GF-D8 (cell line): ENCODE data around the gene RBM33.

Experiments used
- DNase-seq: peaks from one replicate; lab custom pipeline; 2025; lab: John Stamatoyannopoulos, UW

RBM33 gene

DNA sequence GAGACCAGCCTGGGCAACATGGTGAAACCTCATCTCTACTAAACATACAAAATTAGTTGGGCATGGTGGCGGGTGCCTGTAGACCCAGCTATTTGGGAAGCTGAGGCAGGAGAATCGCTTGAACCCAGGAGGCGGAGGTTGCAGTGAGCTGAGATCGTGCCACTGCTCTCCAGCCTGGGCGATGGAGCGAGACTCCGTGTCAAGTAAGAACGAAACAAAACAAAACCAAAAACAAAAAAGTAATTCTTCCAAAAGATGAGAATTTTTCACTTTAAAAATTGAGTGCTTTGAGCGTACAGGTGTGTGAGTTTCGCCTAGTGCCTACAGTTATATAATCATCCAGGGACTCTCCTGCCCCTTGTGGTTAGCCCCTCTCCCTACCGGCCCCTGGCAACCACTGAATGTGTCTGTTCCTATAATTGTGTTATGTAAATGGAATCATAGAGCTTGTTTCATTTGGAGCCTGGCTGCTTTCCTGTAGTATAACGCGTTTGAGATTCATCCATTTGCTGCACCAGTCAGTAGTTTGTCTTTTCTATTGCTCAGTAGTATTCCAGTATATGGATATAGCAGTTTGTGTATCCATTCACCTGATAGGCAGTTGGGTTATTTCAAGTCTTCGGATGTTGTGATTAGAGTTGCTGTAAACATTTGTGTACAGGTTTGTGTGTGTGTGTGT lies 80.0 kb downstream of the RBM33 start:
- no peak for DNase-seq

DNA sequence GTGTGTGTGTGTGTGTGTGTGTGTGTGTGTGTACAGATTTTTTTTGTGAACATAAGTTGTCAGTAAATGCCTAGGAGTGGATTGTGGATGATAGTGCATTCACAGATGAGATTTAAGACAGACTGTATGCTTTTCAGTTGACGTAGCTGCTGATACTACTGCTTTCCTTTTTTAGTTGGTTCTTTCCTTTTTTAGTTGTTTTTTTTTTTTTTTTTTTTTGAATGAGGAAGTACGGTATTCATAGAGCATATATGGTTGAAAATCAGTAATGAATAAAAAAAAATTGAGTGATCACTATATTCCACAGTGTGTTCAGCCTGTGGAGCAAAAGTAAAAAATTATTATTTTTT lies 80.5 kb downstream of the RBM33 start:
- no peak for DNase-seq

DNA sequence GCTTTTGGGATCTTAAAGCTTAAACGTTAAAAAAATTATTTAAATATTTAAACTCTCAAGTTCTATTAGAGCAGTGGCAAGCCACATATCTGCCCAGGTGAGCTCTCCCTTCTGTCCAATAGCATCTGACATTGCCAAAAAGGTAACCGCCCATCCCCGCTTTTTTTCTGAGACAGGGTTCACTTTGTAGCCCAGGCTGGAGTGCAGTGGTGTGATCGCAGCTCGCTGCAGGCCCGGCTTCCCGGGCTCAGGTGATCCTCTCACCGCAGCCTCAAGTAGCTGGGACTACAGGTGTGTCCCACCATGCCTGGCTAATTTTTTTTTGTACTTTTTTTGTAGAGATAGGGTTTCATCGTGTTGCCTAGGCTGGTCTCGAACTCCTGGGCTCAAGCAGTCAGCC lies 83.2 kb downstream of the RBM33 start:
- DNase-seq = no peak

DNA sequence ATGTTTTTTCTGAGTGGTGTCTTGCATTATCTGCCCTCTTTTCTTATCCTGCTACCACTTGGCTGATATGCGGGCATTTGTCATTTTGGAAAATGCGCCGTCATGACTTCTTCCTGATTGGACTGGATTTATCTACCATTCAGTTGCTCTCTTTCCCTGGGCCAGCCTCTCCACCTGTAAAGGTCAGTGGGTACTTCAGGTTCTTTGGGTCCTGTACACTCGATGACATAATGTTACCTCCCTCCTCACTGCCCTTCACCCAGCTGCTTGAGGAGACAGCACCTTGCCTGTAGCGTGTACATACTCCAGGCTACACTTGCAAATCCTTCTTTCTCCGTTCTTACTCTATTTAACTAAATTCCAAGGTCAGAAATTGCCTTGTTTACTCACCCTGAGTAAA lies 83.7 kb downstream of the RBM33 start:
- no peak for DNase-seq

DNA sequence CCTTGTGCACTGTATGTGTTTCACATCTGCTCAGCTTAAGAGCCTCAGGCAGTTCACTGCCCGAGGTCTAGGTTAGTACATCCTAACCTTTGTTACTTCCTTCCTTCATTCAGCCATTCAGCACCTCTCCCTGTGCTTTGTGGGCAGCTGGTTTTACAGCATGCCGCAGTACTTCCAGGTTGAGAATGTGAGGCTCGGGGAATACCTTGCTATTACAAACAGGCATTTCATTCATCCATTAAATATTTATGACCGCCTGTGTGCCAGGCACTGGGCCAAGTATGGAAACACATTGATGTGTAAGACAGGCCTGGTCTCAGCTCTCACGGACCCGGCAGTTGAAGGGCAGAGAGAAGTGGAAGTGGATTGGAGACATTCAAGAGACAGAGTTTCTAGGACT lies 85.4 kb downstream of the RBM33 start:
- no peak for DNase-seq

DNA sequence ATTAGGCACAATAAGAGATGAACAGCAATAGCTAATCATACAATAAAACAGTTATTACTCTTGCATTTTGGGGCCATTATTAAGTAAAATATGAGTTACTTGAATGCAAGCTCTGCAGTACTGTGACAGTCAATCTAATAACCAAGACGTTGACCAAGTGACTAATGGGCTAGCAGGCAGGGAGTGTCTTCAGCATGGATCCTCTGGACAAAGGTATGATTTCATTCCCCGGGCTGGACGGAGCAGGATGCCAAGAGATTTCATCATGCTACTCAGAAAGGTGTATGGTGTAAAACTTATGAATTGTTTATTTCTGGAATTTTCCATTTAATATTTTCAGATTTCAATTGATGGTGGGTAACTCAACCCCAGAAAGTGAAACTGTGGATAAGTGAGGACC lies 86.9 kb downstream of the RBM33 start:
- DNase-seq = no peak

DNA sequence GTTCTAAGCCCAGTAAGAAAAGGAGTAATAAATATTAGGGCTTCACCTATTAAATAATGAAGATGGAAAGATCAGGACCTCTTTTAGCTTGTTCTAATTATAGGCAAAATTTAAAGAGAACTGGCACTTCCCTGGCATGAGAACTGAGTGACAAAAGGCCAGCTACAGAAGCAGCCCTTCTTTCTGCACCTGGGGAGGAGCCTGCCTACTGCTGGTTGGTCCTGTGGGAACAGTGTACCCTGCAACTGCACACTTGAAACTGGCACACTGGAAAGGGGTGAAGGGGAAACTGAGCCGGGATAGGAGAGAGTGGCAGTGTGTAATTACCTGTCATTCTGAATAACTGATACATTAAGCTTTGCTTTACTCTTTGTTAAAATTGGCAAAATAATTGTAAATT lies 87.4 kb downstream of the RBM33 start:
- no peak for DNase-seq

DNA sequence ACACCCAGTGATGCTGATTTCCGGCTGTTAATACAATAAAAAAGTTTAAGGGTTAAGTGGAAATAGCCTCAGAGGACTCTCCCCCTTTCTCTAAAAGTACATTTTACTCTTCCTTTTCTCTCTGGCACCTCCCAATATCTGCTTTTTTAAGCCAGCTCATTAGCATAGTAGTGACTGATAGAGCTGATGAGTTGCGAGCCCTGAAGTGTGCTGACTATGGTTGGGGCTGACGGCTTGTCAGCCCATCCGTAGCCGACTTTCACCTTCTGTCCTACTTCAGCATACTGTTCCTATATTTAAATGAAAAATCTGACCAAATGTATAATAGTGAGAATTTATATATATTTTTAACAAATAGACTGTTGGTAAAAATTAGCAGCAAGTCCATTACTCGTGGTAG lies 87.8 kb downstream of the RBM33 start:
- no peak for DNase-seq

DNA sequence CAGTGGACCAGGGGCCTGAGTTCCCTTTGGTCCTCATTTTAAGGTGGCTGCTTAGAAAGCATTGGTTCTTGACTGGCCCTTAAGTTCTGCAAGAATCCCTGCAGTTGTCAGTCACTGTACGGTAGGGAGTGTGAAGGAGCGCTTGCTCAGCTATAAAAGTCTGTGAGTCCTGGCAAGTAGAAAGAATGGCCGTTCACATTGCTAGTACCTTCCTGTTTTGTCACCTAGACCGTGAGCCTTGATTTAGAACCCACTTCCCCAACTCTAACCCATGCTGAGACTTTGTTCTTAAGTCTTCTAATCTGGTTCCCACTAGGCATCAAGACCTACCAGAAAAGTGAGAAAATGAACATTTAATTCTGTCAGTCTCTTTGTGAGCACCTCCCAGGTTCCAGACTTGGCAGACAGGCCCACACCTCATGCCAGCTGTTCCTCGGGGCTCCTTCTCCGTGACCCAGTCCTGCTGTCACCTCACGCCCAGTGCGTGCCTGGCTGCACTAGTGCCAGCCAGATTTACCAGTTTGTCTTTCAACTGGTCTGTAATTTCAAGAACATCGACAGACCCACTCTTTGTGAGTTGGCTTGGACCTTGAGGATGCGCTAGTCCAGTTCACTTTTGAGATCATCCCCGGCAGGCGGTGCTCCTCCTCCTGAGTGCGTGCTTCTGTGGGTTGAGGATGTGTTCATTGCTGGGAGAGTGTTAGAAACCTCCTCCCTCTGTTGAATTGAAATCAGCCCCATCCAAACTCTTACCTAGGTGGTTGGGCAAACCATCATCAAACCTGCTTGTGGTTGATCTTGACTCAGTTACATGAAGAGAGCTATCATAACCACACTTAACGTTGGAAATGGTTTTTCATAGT lies 89.4 kb downstream of the RBM33 start:
- DNase-seq = peak; percentile 16

DNA sequence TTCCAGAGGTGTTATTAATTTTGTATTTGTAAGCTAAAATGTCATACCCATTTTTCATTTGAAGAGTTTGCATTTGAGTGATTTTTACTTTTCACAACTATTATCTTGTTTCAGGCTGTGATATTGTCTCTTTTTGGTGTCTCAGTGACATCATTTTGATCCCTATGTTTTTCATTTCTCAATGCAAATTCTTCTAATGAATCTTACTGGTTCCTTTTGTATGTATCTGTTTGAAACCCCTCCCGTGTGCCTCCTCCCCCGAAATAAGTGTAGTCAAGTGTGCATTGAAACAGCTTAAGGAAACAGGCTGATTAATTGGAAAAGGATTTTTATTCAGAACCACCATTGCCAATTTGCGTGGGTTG lies 90.0 kb downstream of the RBM33 start:
- no peak for DNase-seq

DNA sequence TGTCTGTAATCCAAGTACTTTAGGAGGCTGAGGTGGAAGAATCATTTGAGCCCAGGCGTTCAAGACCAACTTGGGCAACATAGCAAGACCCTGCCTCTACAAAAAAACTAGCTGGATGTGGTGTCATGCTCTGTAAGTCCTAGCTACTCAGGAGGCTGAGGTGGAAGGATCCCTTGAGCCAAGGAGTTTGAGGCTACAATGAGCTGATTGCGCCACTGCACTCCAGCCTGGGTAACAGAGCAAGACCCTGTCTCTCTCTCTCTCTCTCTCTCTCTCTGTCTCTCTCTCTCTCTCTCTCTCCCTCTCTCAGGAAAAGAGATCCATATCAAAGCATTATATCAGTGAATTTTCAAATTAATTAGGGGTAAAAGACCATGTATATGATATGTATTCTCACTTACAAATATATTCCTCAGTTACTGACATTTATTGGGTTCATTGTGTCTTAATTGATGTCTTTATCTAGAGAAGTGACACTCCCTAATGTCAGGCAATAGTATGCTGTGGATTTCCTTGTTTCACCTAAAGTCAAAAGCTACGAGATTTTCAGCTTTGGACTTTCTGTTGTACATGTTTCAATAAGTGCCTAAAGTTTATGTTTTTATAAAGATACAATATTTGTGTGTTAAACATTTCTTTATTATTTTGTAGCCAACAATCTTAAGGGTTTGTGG lies 91.1 kb downstream of the RBM33 start:
- no peak for DNase-seq

DNA sequence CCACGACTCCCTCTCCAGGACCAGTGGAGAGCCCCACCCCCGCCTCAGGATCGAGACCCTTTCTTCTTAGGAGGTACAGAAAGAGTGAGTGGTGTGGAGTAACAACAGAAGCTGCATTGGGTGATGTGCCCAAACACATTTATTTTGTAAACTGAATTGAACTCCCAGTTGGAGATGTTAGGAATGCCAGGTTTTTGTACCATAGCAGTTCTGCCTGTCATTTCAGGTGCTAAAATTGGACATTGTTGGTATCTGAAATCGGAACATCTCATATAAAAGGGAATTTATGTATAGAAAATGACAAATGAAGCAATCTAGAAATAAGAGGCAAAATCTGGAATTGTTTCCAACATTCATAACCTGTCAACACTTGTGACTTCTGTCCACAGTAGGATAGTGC lies 93.1 kb downstream of the RBM33 start:
- DNase-seq = no peak

DNA sequence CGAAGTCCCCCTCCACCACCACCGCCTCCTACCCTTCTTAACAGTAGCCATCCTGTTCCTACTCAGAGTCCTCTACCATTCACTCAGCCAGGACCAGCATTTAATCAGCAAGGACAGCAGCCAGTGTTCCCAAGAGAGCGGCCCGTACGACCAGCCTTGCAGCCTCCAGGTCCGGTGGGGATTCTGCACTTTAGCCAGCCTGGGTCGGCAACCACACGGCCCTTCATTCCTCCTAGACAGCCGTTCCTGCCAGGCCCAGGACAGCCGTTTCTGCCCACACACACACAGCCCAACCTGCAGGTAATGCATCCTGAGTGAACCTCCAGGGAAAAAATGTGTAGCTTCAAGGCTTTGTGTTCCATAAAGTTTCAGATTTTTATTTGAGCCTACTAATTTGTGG lies 93.6 kb downstream of the RBM33 start:
- no peak for DNase-seq

DNA sequence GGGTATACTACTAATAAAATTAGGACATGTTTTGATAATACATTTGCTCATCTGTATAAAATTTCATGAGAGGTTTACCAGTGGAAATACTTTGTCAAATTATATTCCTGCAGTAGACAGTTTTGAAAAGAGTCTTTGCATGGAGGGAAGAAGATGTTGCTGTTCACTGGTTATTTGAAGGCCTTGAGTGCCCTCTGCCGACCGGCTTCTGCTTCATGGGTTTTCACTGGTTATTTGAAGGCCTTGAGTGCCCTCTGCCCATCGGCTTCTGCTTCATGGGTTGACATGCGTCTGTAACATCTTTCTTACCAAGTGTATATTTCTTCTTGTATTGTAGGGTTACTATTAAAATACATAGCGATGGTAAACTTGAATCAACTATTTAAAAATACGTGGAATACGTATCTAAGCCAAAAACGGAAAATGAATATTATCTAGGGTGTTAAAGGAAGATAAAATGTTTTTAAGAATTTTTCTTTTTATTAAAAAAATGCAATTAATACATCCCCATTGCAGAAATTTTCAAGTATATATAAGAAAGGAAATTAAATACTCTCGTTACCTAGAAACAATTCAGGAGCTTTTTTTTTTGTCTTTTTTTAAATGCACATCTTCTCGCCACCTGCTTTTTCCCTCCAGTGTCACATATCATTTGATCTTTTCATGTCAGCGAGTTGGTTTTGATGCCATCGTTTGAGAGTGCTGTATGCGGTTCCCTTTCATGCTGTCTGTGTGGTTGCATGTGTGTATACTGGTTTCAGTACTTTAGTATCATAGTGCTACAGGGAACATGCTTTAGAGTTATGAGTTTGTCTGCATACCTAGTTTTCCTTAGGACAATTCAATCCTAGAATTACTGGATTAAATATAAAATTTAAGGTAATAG lies 94.4 kb downstream of the RBM33 start:
- peak; percentile 39 for DNase-seq

DNA sequence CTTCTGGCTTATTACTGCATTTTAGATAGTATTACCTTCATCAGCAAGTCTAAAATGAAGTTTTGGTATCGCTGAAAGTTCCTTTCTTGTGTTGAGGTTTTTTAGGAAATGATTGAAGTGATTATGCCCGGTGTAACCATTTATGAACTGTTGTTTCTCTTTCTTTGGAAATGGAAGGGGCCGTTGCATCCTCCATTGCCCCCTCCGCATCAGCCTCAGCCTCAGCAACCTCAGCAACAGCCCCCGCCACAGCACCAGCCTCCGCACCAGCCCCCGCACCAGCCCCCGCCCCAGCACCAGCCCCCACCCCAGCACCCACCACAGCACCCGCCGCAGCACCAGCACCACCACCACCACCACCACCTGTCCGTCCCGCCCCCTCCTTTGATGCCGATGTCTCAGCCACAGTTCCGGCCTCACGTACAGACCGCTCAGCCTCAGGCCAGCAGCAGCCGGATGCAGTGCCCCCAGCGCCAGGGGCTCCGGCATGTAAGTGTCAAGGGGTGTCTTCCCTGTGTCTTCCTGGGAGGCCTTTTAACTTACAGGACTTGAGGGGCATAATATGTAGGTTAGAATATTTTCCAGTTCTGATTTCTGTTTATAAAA lies 95.2 kb downstream of the RBM33 start:
- DNase-seq = no peak

DNA sequence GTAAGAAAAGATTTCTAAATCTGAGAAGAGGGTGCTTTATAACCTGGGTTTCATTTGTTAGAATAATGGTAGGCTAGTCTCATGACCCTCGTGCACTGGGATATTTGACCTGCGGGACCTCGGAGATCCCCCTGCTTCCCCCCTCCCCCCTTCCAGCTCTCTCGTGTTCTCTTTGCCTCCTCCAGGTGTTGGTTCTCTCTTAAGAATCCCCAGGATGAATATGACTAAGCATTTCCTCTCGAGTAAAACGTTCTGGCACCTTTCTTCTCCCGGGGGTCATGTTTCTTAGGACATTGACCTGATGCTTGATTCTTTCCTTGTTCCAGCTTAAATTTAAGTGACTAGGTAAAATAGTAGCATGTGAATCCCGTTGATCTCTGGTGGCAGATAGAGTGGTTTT lies 96.6 kb downstream of the RBM33 start:
- DNase-seq = no peak

DNA sequence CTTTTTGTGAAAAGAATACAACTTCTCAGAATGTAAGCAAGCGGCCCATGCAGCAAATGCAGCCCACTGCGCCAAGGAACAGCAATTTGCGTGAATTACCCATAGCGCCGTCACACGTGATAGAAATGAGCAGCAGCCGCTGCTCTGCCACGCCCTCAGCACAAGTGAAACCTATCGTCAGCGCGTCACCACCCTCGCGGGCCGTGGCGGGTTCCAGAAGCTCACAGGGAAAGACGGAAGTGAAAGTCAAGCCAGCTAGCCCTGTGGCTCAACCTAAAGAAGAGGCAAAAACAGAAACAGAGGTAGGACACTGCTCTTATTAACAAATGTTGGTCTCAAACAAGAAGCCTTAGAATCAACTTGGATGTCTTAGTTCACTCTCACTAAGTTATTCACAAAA lies 97.3 kb downstream of the RBM33 start:
- DNase-seq = no peak

DNA sequence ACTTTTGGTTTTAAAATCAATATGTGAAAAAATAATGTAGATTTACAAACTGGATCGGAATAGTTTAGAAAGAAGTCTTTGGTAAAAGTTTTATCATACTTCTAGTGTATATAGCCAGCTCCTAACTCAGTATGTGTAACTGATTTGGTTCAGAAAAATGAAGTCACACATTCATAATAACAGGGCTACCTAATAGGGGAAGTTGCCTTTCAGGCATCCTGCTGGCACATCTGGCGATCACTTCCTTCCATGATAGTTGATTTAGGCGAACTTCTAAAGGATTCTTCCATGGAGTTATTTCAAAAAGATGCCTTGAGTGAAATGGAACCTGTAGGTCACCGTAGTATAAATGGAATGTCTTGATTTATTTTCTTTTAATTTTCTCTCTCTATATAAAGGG lies 98.7 kb downstream of the RBM33 start:
- DNase-seq = no peak

DNA sequence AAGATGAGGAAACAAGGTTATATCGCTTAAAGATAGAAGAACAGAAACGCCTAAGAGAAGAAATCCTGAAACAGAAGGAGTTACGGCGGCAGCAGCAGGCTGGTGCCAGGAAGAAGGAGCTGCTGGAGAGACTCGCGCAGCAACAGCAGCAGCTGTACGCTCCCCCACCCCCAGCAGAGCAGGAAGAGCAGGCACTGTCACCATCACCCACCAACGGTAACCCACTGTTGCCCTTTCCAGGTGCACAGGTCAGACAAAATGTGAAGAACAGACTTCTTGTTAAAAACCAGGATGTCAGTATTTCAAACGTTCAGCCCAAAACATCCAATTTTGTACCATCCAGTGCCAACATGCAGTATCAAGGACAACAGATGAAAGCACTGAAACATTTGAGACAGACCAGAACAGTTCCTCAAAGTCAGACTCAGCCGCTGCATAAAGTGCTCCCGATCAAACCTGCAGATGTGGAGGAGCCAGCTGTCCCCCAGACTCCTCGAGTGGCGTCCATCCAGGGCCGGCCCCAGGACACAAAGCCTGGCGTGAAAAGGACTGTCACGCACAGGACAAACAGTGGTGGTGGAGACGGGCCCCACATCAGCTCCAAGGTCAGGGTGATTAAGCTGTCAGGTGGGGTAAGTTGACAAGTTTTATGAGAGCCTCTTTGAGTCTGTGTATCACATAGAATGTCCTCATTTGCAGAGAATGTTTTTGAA lies 100.7 kb downstream of the RBM33 start:
- DNase-seq = no peak

DNA sequence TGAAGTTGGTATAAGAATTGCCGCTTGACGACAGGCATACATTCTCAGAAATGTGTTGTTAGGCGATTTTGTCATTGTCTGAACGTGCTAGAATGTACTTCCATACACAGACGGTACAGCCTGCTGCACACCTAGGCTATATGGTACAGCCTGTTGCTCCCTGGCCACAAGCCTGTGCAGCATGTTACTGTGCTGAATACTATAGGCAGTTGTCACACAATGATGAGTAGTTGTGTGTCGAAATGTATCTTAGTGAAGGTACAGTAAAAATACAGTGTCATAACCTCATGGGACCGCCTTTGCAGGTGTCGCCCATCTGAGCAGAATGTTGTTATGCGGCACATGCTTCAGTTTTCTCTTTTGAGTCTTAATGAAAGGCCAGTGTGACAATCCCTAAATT lies 101.3 kb downstream of the RBM33 start:
- no peak for DNase-seq

DNA sequence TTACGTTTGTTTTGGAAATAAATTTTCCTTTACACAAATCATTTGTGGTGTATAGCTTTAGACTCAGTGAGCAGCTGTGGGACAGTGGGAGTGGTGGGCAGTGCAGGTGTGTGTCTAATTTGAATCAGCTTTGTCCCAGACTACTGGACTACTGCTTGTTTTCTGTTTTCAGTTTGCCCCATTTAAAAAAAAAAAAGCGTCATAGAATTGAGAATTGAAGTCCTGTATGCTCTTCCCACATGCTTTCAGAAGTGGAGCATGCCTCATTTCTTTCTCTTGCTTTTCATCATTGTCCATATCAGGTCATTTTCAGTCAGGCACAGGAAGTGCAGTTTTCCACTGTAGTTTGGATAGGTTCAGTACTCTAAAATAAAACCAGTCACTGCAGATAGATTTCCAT lies 101.7 kb downstream of the RBM33 start:
- DNase-seq = no peak
